ENCODE data around the gene PGAP6. TPM values are rescaled to one million over a fixed set of nuclear protein-coding genes. Genes with fewer than 3 reads are reported as not detected.

PGAP6 gene
- total and polyA plus RNA-seq, 2 of the 13 experiments (the other 11 are each of a cell fraction or from before 2014, with no cell fraction given): 52.7 to 136 TPM

DNA sequence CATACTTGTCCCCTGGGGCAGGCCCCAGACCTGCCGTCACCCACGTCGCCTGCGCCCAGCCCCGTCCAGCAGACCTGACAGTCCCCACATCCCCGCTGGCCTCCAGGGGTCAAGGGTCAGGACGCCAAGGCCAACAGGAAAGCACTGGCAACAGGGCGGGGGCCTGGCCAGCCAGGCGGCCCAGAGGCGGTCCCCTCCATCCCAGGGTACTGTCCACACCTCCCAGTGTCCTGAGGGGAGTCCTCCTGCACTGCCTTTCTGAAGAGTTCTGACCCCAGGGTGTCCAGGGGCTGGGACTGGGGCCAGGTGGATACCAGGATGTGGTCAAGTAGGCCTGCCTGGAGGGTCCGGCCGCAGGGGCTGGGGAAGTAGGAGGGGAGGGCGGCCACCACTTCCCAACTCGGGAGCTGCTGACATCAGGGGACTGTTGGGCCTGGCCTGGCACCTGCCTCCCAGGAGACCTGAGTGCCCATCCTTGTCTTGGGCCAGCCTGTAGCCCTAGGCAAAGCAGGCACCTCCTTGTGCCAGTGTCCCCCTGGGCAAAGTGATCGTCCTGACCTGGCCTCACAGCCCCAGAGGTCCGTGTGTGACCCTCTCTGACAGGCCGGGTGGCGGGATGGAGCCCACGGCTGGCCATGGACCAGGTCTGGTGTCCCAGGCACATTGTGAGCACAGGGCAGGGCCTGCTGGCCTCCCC, 22.6 kb downstream of the PGAP6 start (continued):
- peak; percentile 31 for TF ChIP-seq ZNF407 (CRISPR knock-in tag; IDR thresholded peaks at IDR 0.05; ENCODE audit: not compliant biosample characterization)
- peak; percentile 31; the same call in 1 of the 2 replicates for TF ChIP-seq SMAD3 (CRISPR knock-in tag; IDR thresholded peaks at IDR 0.05)
- TF ChIP-seq HMGXB4 (CRISPR knock-in tag; IDR thresholded peaks at IDR 0.05; ENCODE audit: borderline replicate concordance in 1 of 2, low read depth in 1 of 2): peak in 1 of 2 experiments; percentile 24; a peak in 2 of 4 replicates
- TF ChIP-seq RARA (CRISPR knock-in tag; IDR thresholded peaks at IDR 0.05): peak; percentile 85
- no peak for TF ChIP-seq ZNF678 (CRISPR knock-in tag; IDR thresholded peaks at IDR 0.05)
- TF ChIP-seq, protein P1, sequence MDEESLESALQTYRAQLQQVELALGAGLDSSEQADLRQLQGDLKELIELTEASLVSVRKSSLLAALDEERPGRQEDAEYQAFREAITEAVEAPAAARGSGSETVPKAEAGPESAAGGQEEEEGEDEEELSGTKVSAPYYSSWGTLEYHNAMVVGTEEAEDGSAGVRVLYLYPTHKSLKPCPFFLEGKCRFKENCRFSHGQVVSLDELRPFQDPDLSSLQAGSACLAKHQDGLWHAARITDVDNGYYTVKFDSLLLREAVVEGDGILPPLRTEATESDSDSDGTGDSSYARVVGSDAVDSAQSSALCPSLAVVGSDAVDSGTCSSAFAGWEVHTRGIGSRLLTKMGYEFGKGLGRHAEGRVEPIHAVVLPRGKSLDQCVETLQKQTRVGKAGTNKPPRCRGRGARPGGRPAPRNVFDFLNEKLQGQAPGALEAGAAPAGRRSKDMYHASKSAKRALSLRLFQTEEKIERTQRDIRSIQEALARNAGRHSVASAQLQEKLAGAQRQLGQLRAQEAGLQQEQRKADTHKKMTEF (CRISPR knock-in tag; IDR thresholded peaks at IDR 0.05): peak; percentile 63; the same call in 1 of the 2 replicates
- TF ChIP-seq, protein P2, sequence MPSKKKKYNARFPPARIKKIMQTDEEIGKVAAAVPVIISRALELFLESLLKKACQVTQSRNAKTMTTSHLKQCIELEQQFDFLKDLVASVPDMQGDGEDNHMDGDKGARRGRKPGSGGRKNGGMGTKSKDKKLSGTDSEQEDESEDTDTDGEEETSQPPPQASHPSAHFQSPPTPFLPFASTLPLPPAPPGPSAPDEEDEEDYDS (CRISPR knock-in tag; IDR thresholded peaks at IDR 0.05): peak; percentile 81
- TF ChIP-seq POGZ (CRISPR knock-in tag; IDR thresholded peaks at IDR 0.05): no peak; the same call in 1 of the 2 replicates
- peak; percentile 47; the same call in 1 of the 2 replicates for TF ChIP-seq POLR2G (IDR thresholded peaks at IDR 0.05; ENCODE audit: low read depth, low read length)
- peak; percentile 60; the same call in 1 of the 2 replicates for TF ChIP-seq ZSCAN31 (CRISPR knock-in tag; IDR thresholded peaks at IDR 0.05; ENCODE audit: low read depth)
- TF ChIP-seq ZNF276 (CRISPR knock-in tag; IDR thresholded peaks at IDR 0.05; ENCODE audit: low read depth): no peak
- peak; percentile 83; the same call in 1 of the 2 replicates for TF ChIP-seq MEIS2 (CRISPR knock-in tag; IDR thresholded peaks at IDR 0.05)
- peak; percentile 58; the same call in 1 of the 2 replicates for TF ChIP-seq ZNF713 (CRISPR knock-in tag; IDR thresholded peaks at IDR 0.05)
- no peak for TF ChIP-seq KMT2A (CRISPR knock-in tag; IDR thresholded peaks at IDR 0.05)
